H9 (cell line): ENCODE data around the gene WDR88. TPM values are rescaled to one million over a fixed set of nuclear protein-coding genes. Genes with fewer than 3 reads are reported as not detected.

ENCODE experiments used
- DNase-seq: peaks from one replicate; pipeline ENCODE4 v3.0.0-alpha.2; 2017
- H2AFZ ChIP-seq: one replicate; pipeline ENCODE4 v1.6.1; 2013; ENCODE audit warnings: mild to moderate bottlenecking, low read length, control low read depth, moderate library complexity
- H2AK5ac ChIP-seq: 2 replicates; pipeline ENCODE4 v1.6.1; 2013; ENCODE audit warnings: low read length, control low read depth, mixed read lengths; ENCODE audit not compliant: insufficient read length
- H2BK120ac ChIP-seq: one replicate; pipeline ENCODE4 v1.6.1; 2013; ENCODE audit warnings: low read depth, mild to moderate bottlenecking, low read length, control low read depth, inconsistent platforms; ENCODE audit not compliant: poor library complexity, severe bottlenecking
- H2BK12ac ChIP-seq: 2 replicates; pipeline ENCODE4 v1.6.1; 2013; ENCODE audit warnings: low read length, control low read depth, mixed read lengths, low read depth; ENCODE audit not compliant: insufficient read length
- H2BK15ac ChIP-seq: 2 replicates; pipeline ENCODE4 v1.6.1; 2013; ENCODE audit warnings: low read depth, low read length, control low read depth
- H2BK20ac ChIP-seq: one replicate; pipeline ENCODE4 v1.6.1; 2013; ENCODE audit warnings: low read depth, mild to moderate bottlenecking, low read length, control low read depth, inconsistent platforms; ENCODE audit not compliant: poor library complexity, severe bottlenecking
- H2BK5ac ChIP-seq: 2 replicates; pipeline ENCODE4 v1.6.1; 2013; ENCODE audit warnings: low read length, control low read depth, mixed read lengths; ENCODE audit not compliant: insufficient read length
- H3K14ac ChIP-seq: 2 replicates; pipeline ENCODE4 v1.6.1; 2013; ENCODE audit warnings: low read length, control low read depth; ENCODE audit not compliant: insufficient read depth
- H3K18ac ChIP-seq: 2 replicates; pipeline ENCODE4 v1.6.1; 2013; ENCODE audit warnings: low read depth, mild to moderate bottlenecking, mixed read lengths, low read length, control low read depth; ENCODE audit not compliant: insufficient read length
- H3K23ac ChIP-seq: 2 replicates; pipeline ENCODE4 v1.6.1; 2013; ENCODE audit warnings: low read length, control low read depth, mixed read lengths, low read depth; ENCODE audit not compliant: insufficient read length
- H3K23me2 ChIP-seq: 2 replicates; pipeline ENCODE4 v1.6.1; 2013; ENCODE audit warnings: low read depth, mild to moderate bottlenecking, mixed read lengths, low read length, control low read depth; ENCODE audit not compliant: insufficient read length, poor library complexity, severe bottlenecking
- H3K27ac ChIP-seq: 2 replicates; pipeline ENCODE4 v1.5.1; 2013; ENCODE audit warnings: low read length, control low read depth, mixed read lengths, low read depth; ENCODE audit not compliant: insufficient read length
- H3K27me3 ChIP-seq: 2 replicates; pipeline ENCODE4 v1.6.1; 2013; ENCODE audit warnings: low read length, control low read depth, inconsistent platforms; ENCODE audit not compliant: insufficient read depth
- H3K4ac ChIP-seq: 2 replicates; pipeline ENCODE4 v1.6.1; 2013; ENCODE audit warnings: low read depth, mild to moderate bottlenecking, control low read depth, inconsistent platforms, low read length, moderate library complexity
- H3K4me1 ChIP-seq: 2 replicates; pipeline ENCODE4 v1.6.1; 2013; ENCODE audit warnings: low read length, control low read depth, inconsistent platforms; ENCODE audit not compliant: insufficient read depth
- H3K4me2 ChIP-seq: 2 replicates; pipeline ENCODE4 v1.6.1; 2013; ENCODE audit warnings: low read length, control low read depth, mixed read lengths; ENCODE audit not compliant: insufficient read length, insufficient read depth
- H3K56ac ChIP-seq: 2 replicates; pipeline ENCODE4 v1.6.1; 2013; ENCODE audit warnings: low read depth, mild to moderate bottlenecking, mixed read lengths, low read length, control low read depth; ENCODE audit not compliant: insufficient read length
- H3K79me1 ChIP-seq: 2 replicates; pipeline ENCODE4 v1.6.1; 2013; ENCODE audit warnings: low read depth, mild to moderate bottlenecking, moderate library complexity, low read length, control low read depth, inconsistent platforms; ENCODE audit not compliant: insufficient read depth, poor library complexity, severe bottlenecking
- H3K79me2 ChIP-seq: 2 replicates; pipeline ENCODE4 v1.6.1; 2013; ENCODE audit warnings: low read length, control low read depth, inconsistent platforms; ENCODE audit not compliant: insufficient read depth
- H3K9ac ChIP-seq: 2 replicates; pipeline ENCODE4 v1.6.1; 2013; ENCODE audit warnings: low read length, control low read depth, mixed read lengths; ENCODE audit not compliant: insufficient read length; ENCODE audit errors: extremely low read depth
- H3K9me3 ChIP-seq: one replicate; pipeline ENCODE4 v1.6.1; 2013; ENCODE audit warnings: low read depth, low read length, inconsistent platforms; ENCODE audit not compliant: control insufficient read depth
- H3T11ph ChIP-seq: one replicate; pipeline ENCODE4 v1.6.1; 2013; ENCODE audit warnings: mild to moderate bottlenecking, low read length, control low read depth, inconsistent platforms
- H4K20me1 ChIP-seq: one replicate; pipeline ENCODE4 v1.6.1; 2013; ENCODE audit not compliant: control insufficient read depth, insufficient read length, insufficient read depth
- H4K5ac ChIP-seq: 2 replicates; pipeline ENCODE4 v1.6.1; 2013; ENCODE audit warnings: low read depth, mild to moderate bottlenecking, mixed read lengths, low read length, control low read depth; ENCODE audit not compliant: insufficient read length
- H4K8ac ChIP-seq: replicated peaks from 2 replicates; pipeline ENCODE4 v1.6.1; 2013; ENCODE audit warnings: low read length, control low read depth, mixed read lengths, low read depth; ENCODE audit not compliant: insufficient read length
- H4K91ac ChIP-seq: 2 replicates; pipeline ENCODE4 v1.6.1; 2013; ENCODE audit warnings: low read depth, mild to moderate bottlenecking, moderate library complexity, mixed read lengths, low read length, control low read depth; ENCODE audit not compliant: insufficient read length
- H3K27ac Mint-ChIP-seq, 3 experiments: 2 replicates in 2 of 3; 3 replicates in 1 of 3; pipeline ENCODE4 v1.8.0; 2020 to 2021; ENCODE audit warnings: mixed read lengths in 3 of 3, mild to moderate bottlenecking in 1 of 3, moderate library complexity in 1 of 3
- H3K27me3 Mint-ChIP-seq: 2 replicates; pipeline ENCODE4 v1.8.0; 2021; ENCODE audit warnings: low read depth, mild to moderate bottlenecking, moderate library complexity, mixed read lengths
- H3K36me3 Mint-ChIP-seq, 3 experiments: 2 replicates in 2 of 3; 3 replicates in 1 of 3; pipeline ENCODE4 v1.8.0; 2020 to 2021; ENCODE audit warnings: low read depth in 3 of 3, mixed read lengths in 3 of 3; ENCODE audit not compliant: insufficient read depth in 1 of 3
- H3K4me1 Mint-ChIP-seq, 2 experiments: 2 replicates each; pipeline ENCODE4 v1.8.0; 2020; ENCODE audit warnings: mixed read lengths in 2 of 2
- H3K4me3 Mint-ChIP-seq, 2 experiments: 2 replicates in 1 of 2; 3 replicates in 1 of 2; pipeline ENCODE4 v1.8.0; 2020 to 2021; ENCODE audit warnings: mild to moderate bottlenecking in 2 of 2, mixed read lengths in 2 of 2, moderate library complexity in 1 of 2
- H3K9me3 Mint-ChIP-seq, 2 experiments: 2 replicates in 1 of 2; 3 replicates in 1 of 2; pipeline ENCODE4 v1.8.0; 2020; ENCODE audit warnings: mild to moderate bottlenecking in 2 of 2, mixed read lengths in 2 of 2, moderate library complexity in 1 of 2
- CTCF ChIP-seq: fragments of 200-600 bp; sonication (generic); conservative IDR thresholded peaks from 3 replicates; pipeline ENCODE4 v1.8.0; 2021; ENCODE audit warnings: antibody characterized with exemption, mild to moderate bottlenecking
- WGBS: extraction: QIAGEN DNeasy Blood & Tissue Kit; methylation state at CpG from one replicate; pipeline ENCODE4 v1.1.7; 2013; ENCODE audit warnings: missing lambda C conversion rate, low lambda C conversion rate, mixed read lengths; ENCODE audit not compliant: insufficient read length; ENCODE audit errors: extremely low coverage; 5-methylcytosine and 5-hydroxymethylcytosine counted together
- total RNA-seq: library from RNA; stranded (reverse); gene quantifications from 2 replicates; pipeline ENCODE4 v1.2.1, GENCODE V29; 2021

Gene WDR88
- total RNA-seq, 1 experiment from 2014 or later, result not detected

- H2AK5ac ChIP-seq, result no peak overlapping the region
- H3K36me3 Mint-ChIP-seq, result no peaks in the 10 kb centered on the region
- H2BK15ac ChIP-seq, result no peak overlapping the region
These were observed 14.3 kb downstream of the WDR88 start for GRCh38 chr19:33146209-33146608.

More at GRCh38 chr19:33146209-33146608, 14.3 kb downstream of the WDR88 start:
- no peak for DNase-seq
- no peak overlapping the region for H2BK12ac ChIP-seq
- no peak overlapping the region for H3K9ac ChIP-seq
- H2BK5ac ChIP-seq, result no peak overlapping the region
- no peaks in the 10 kb centered on the region for H4K20me1 ChIP-seq
- H3K56ac ChIP-seq, result no peak overlapping the region
- no peaks in the 10 kb centered on the region for H3K4me1 ChIP-seq
- H3K79me2 ChIP-seq, result no peaks in the 10 kb centered on the region
- H3K27me3 ChIP-seq, result no peaks in the 10 kb centered on the region
- H3K14ac ChIP-seq, result no peak overlapping the region
- no peak overlapping the region for H3K18ac ChIP-seq
- no peak overlapping the region for H2BK120ac ChIP-seq
- H3K4ac ChIP-seq, result no peak overlapping the region
- H3K79me1 ChIP-seq, result no peaks in the 10 kb centered on the region
- H3K4me1 Mint-ChIP-seq, result peaks cover 0 to 7% of the 10 kb centered on the region in 2 experiments; a peak in 2 of 4 replicates
- H3K27ac ChIP-seq, result no peak overlapping the region
- no peak overlapping the region for H4K91ac ChIP-seq
- no peak overlapping the region for H3K23ac ChIP-seq
- no peak overlapping the region for H2BK20ac ChIP-seq
- no peak overlapping the region for H3T11ph ChIP-seq
- no CpG with 5 or more reads among the region's 9 CpGs for WGBS
- no peak overlapping the region for H2AFZ ChIP-seq
- H3K4me2 ChIP-seq, result no peak overlapping the region
- no peak overlapping the region for H4K8ac ChIP-seq
- H4K5ac ChIP-seq, result no peak overlapping the region
- peaks cover 2% of the 10 kb centered on the region; the same call in 1 of the 2 replicates for H3K27me3 Mint-ChIP-seq
- H3K27ac Mint-ChIP-seq, result no peak overlapping the region
- no peak overlapping the region for H3K4me3 Mint-ChIP-seq
- no peaks in the 10 kb centered on the region for H3K23me2 ChIP-seq
- H3K9me3 Mint-ChIP-seq, result no peaks in the 10 kb centered on the region
- no peak for TF ChIP-seq CTCF
- no peaks in the 10 kb centered on the region for H3K9me3 ChIP-seq
